BE2C (cell line): ENCODE data around the gene SLC4A4.

Experiments used
- DNase-seq: peaks from one replicate; pipeline ENCODE4 v3.0.0-alpha.2; 2020
- H3K27me3 ChIP-seq: fragments of 250-450 bp; sonication (Bioruptor Pico); 2 replicates; pipeline ENCODE4 v1.5.1; 2020; ENCODE audit warnings: mild to moderate bottlenecking
- H3K36me3 ChIP-seq: fragments of 250-450 bp; sonication (Bioruptor Pico); 2 replicates; pipeline ENCODE4 v1.5.1; 2020; ENCODE audit warnings: mild to moderate bottlenecking
- H3K4me1 ChIP-seq: fragments of 250-450 bp; sonication (Bioruptor Pico); 2 replicates; pipeline ENCODE4 v1.5.1; 2020
- H3K4me3 ChIP-seq: 2 replicates; pipeline ENCODE4 v1.5.1; 2011; ENCODE audit warnings: low read depth, low read length
- H3K9me3 ChIP-seq: fragments of 250-450 bp; sonication (Bioruptor Pico); 2 replicates; pipeline ENCODE4 v1.5.1; 2020
- CTCF ChIP-seq: IDR thresholded peaks from 2 replicates; pipeline ENCODE4 v1.5.1; 2012; ENCODE audit warnings: mild to moderate bottlenecking, low read depth, low read length

SLC4A4 gene

GRCh38 chr4:71361476-71361875, 22.7 kb downstream of the SLC4A4 start:
- H3K4me1 ChIP-seq: no peaks in the 10 kb centered on the region
- no peak overlapping the region for H3K4me3 ChIP-seq
- no peaks in the 10 kb centered on the region for H3K9me3 ChIP-seq
- DNase-seq: no peak
- no peaks in the 10 kb centered on the region for H3K27me3 ChIP-seq
- no peaks in the 10 kb centered on the region for H3K36me3 ChIP-seq
- no peak for TF ChIP-seq CTCF

GRCh38 chr4:71366766-71367165, 27.9 kb downstream of the SLC4A4 start:
- no peak for TF ChIP-seq CTCF
- no peak for DNase-seq
- no peaks in the 10 kb centered on the region for H3K4me1 ChIP-seq

GRCh38 chr4:71367546-71367945, 28.7 kb downstream of the SLC4A4 start:
- Histone ChIP-seq H3K4me1 (no peaks in the 10 kb centered on the region), H3K4me3 (no peak overlapping the region), H3K9me3 (no peaks in the 10 kb centered on the region), H3K27me3 (no peaks in the 10 kb centered on the region), H3K36me3 (no peaks in the 10 kb centered on the region)
- TF ChIP-seq CTCF: no peak
- no peak for DNase-seq

More at GRCh38 chr4:71366766-71367165, 27.9 kb downstream of the SLC4A4 start:
- Histone ChIP-seq H3K36me3 (no peaks in the 10 kb centered on the region), H3K27me3 (no peaks in the 10 kb centered on the region), H3K9me3 (no peaks in the 10 kb centered on the region), H3K4me3 (no peak overlapping the region)

- Histone ChIP-seq H3K9me3 (no peaks in the 10 kb centered on the region), H3K4me1 (no peaks in the 10 kb centered on the region), H3K27me3 (no peaks in the 10 kb centered on the region), H3K36me3 (no peaks in the 10 kb centered on the region), H3K4me3 (no peak overlapping the region)
- no peak for DNase-seq
- TF ChIP-seq CTCF: no peak
These were observed 30.1 kb downstream of the SLC4A4 start for GRCh38 chr4:71368906-71369305.

GRCh38 chr4:71369536-71369935, 30.7 kb downstream of the SLC4A4 start:
- H3K4me1 ChIP-seq: no peaks in the 10 kb centered on the region
- H3K9me3 ChIP-seq: no peaks in the 10 kb centered on the region
- TF ChIP-seq CTCF: no peak
- no peaks in the 10 kb centered on the region for H3K27me3 ChIP-seq
- no peaks in the 10 kb centered on the region for H3K36me3 ChIP-seq
- DNase-seq: no peak
- no peak overlapping the region for H3K4me3 ChIP-seq

- no peak for TF ChIP-seq CTCF
- H3K9me3 ChIP-seq: no peaks in the 10 kb centered on the region
- DNase-seq: no peak
- no peaks in the 10 kb centered on the region for H3K4me1 ChIP-seq
- H3K4me3 ChIP-seq: no peak overlapping the region
- H3K27me3 ChIP-seq: no peaks in the 10 kb centered on the region
- no peaks in the 10 kb centered on the region for H3K36me3 ChIP-seq
These were observed 36.7 kb downstream of the SLC4A4 start for GRCh38 chr4:71375494-71375893.
